Neural cell (in vitro differentiated cells): ENCODE measurements around the gene HCFC1. TPM values are rescaled to one million over a fixed set of nuclear protein-coding genes. Genes with fewer than 3 reads are reported as not detected.

ENCODE experiments used
- H2AFZ ChIP-seq: fragments of 200-600, 300-800 bp; sonication (generic), shearing (Covaris generic); 2 replicates; pipeline ENCODE4 v1.6.0; 2014; ENCODE audit warnings: low read depth, mild to moderate bottlenecking, antibody characterized with exemption, low read length, moderate library complexity
- H3F3A ChIP-seq: fragments of 200-600 bp; shearing (Covaris generic); 2 replicates; pipeline ENCODE4 v1.6.1; 2016; ENCODE audit warnings: mild to moderate bottlenecking, moderate library complexity, mixed read lengths, antibody characterized with exemption, low read length; ENCODE audit not compliant: insufficient read depth, poor library complexity, severe bottlenecking
- H3K27ac ChIP-seq: fragments of 200-600, 300-800 bp; sonication (generic), shearing (Covaris generic); 2 replicates; pipeline ENCODE4 v1.5.1; 2014; ENCODE audit warnings: mild to moderate bottlenecking, low read length, moderate library complexity
- H3K27me3 ChIP-seq: fragments of 300-800, 200-600 bp; sonication (generic), shearing (Covaris generic); 2 replicates; pipeline ENCODE4 v1.6.0; 2014; ENCODE audit warnings: mild to moderate bottlenecking, low read depth, low read length, moderate library complexity; ENCODE audit not compliant: insufficient read depth
- H3K36me3 ChIP-seq: fragments of 300-800, 200-600 bp; sonication (generic), shearing (Covaris generic); 2 replicates; pipeline ENCODE4 v1.5.1; 2014; ENCODE audit warnings: mild to moderate bottlenecking, antibody characterized with exemption, low read length, moderate library complexity; ENCODE audit not compliant: insufficient read depth
- H3K4me2 ChIP-seq: fragments of 300-800, 200-600 bp; sonication (generic), shearing (Covaris generic); 2 replicates; pipeline ENCODE4 v1.6.0; 2014; ENCODE audit warnings: mild to moderate bottlenecking, low read length
- H3K4me3 ChIP-seq: fragments of 300-800, 200-600 bp; sonication (generic), shearing (Covaris generic); 2 replicates; pipeline ENCODE4 v1.5.1; 2014; ENCODE audit warnings: mild to moderate bottlenecking, low read length, moderate library complexity
- H3K79me2 ChIP-seq: fragments of 200-600 bp; shearing (Covaris generic); replicated peaks from 2 replicates; pipeline ENCODE4 v1.6.0; 2014; ENCODE audit warnings: mild to moderate bottlenecking, low read length, moderate library complexity; ENCODE audit not compliant: insufficient read depth
- H3K9ac ChIP-seq: fragments of 300-800, 200-600 bp; sonication (generic), shearing (Covaris generic); 2 replicates; pipeline ENCODE4 v1.6.1; 2016; ENCODE audit warnings: mild to moderate bottlenecking, low read length, mixed read lengths
- H3K9me2 ChIP-seq: fragments of 200-600 bp; shearing (Covaris generic); 2 replicates; pipeline ENCODE4 v1.6.1; 2016; ENCODE audit warnings: mild to moderate bottlenecking, low read length, mixed read lengths; ENCODE audit not compliant: insufficient read depth
- H3K9me3 ChIP-seq: fragments of 200-600, 300-800 bp; sonication (generic), shearing (Covaris generic); 2 replicates; pipeline ENCODE4 v1.6.1; 2016; ENCODE audit warnings: mild to moderate bottlenecking, mixed run types, low read length, moderate library complexity, mixed read lengths
- H4K20me1 ChIP-seq: fragments of 200-600 bp; shearing (Covaris generic); 2 replicates; pipeline ENCODE4 v1.6.1; 2016; ENCODE audit warnings: mild to moderate bottlenecking, mixed run types; ENCODE audit not compliant: insufficient read depth
- CTCF ChIP-seq: fragments of 450-650 bp; IDR thresholded peaks from 2 replicates; pipeline ENCODE4 v1.5.1; 2014; ENCODE audit warnings: antibody characterized with exemption, mild to moderate bottlenecking, moderate library complexity; ENCODE audit not compliant: poor library complexity, severe bottlenecking
- EP300 ChIP-seq: fragments of 450-650 bp; conservative IDR thresholded peaks from 2 replicates; pipeline ENCODE4 v1.6.1; 2014; ENCODE audit warnings: antibody characterized with exemption, mild to moderate bottlenecking, moderate library complexity; ENCODE audit not compliant: poor library complexity, severe bottlenecking
- EZH2 ChIP-seq: fragments of 200-600, 300-800 bp; shearing (Covaris generic), sonication (generic); IDR thresholded peaks from 2 replicates; pipeline ENCODE4 v1.6.1; 2014; ENCODE audit warnings: antibody characterized with exemption, low read length, borderline replicate concordance, mild to moderate bottlenecking; ENCODE audit not compliant: insufficient read depth, poor library complexity, severe bottlenecking
- MXI1 ChIP-seq: fragments of 450-650 bp; conservative IDR thresholded peaks from 2 replicates; pipeline ENCODE4 v1.6.1; 2014; ENCODE audit warnings: antibody characterized with exemption, mild to moderate bottlenecking; ENCODE audit not compliant: poor library complexity, severe bottlenecking
- POLR2AphosphoS5 ChIP-seq: IDR thresholded peaks from 2 replicates; pipeline ENCODE4 v1.6.1; 2012
- RAD21 ChIP-seq: fragments of 450-650 bp; conservative IDR thresholded peaks from 2 replicates; pipeline ENCODE4 v1.6.1; 2014; ENCODE audit warnings: antibody characterized with exemption, mild to moderate bottlenecking, moderate library complexity
- REST ChIP-seq: IDR thresholded peaks from 2 replicates; pipeline ENCODE4 v1.6.1; 2012; ENCODE audit warnings: borderline replicate concordance
- SMC3 ChIP-seq: fragments of 450-650 bp; conservative IDR thresholded peaks from 2 replicates; pipeline ENCODE4 v1.6.1; 2014; ENCODE audit warnings: antibody characterized with exemption, mild to moderate bottlenecking, moderate library complexity; ENCODE audit not compliant: poor library complexity
- TAF1 ChIP-seq: IDR thresholded peaks from 2 replicates; pipeline ENCODE4 v1.6.1; 2012; ENCODE audit warnings: low read depth
- polyA plus RNA-seq: library from polyadenylated mRNA; depleted of rRNA; stranded (reverse); fragments of >200 nt; gene quantifications from 2 replicates; pipeline ENCODE4 v1.2.3, GENCODE V29; 2014

The HCFC1 gene
- polyA plus RNA-seq, 1 donor from 2014 or later = 7.3 TPM

GRCh38 chrX:153921511-153922446 lies 49.8 kb downstream of the HCFC1 start:
- H3K4me2 ChIP-seq = no peak overlapping the region
- H3F3A ChIP-seq = no peaks in the 10 kb centered on the region
- no peaks in the 10 kb centered on the region for H3K27me3 ChIP-seq
- no peaks in the 10 kb centered on the region for H3K36me3 ChIP-seq
- no peaks in the 10 kb centered on the region for H4K20me1 ChIP-seq
- no peaks in the 10 kb centered on the region for H3K9me2 ChIP-seq
- H3K27ac ChIP-seq = no peak overlapping the region
- no peaks in the 10 kb centered on the region for H3K79me2 ChIP-seq
- no peak overlapping the region for H3K9ac ChIP-seq
- no peak overlapping the region for H2AFZ ChIP-seq
- no peaks in the 10 kb centered on the region for H3K9me3 ChIP-seq
- H3K4me3 ChIP-seq = no peak overlapping the region
- TF ChIP-seq EZH2 (no peak), SMC3 (no peak), CTCF (no peak), POLR2AphosphoS5 (no peak), TAF1 (no peak), MXI1 (no peak), EP300 (no peak), REST (no peak), RAD21 (no peak)

- no peaks in the 10 kb centered on the region for H3K79me2 ChIP-seq
- H3K27ac ChIP-seq = no peak overlapping the region
- H3K9ac ChIP-seq = no peak overlapping the region
- H3K4me3 ChIP-seq = no peak overlapping the region
- TF ChIP-seq CTCF = no peak
- no peak for TF ChIP-seq MXI1
- TF ChIP-seq EP300 = no peak
- TF ChIP-seq POLR2AphosphoS5 = no peak
- TF ChIP-seq SMC3 = no peak
- TF ChIP-seq RAD21 = no peak
- TF ChIP-seq REST = no peak
- TF ChIP-seq TAF1 = no peak
- TF ChIP-seq EZH2 = no peak
- H3K36me3 ChIP-seq = no peaks in the 10 kb centered on the region
- H4K20me1 ChIP-seq = no peaks in the 10 kb centered on the region
- H3K27me3 ChIP-seq = no peaks in the 10 kb centered on the region
- H3F3A ChIP-seq = no peaks in the 10 kb centered on the region
- no peaks in the 10 kb centered on the region for H3K9me2 ChIP-seq
- no peak overlapping the region for H2AFZ ChIP-seq
- H3K9me3 ChIP-seq = no peaks in the 10 kb centered on the region
- no peak overlapping the region for H3K4me2 ChIP-seq
Observed at GRCh38 chrX:153921070-153921469, 50.5 kb downstream of the HCFC1 start.
